HCT116 (cell line): Measurements from ENCODE around the gene ORAI2. TPM values are rescaled to one million over a fixed set of nuclear protein-coding genes. Genes with fewer than 3 reads are reported as not detected.

Experiments
- ATAC-seq: fragments of 200-7000 bp; cut with Tn5 transposase; 2 replicates; pipeline ENCODE4 v1.9.1; 2020; ENCODE audit warnings: mild to moderate bottlenecking, moderate library complexity
- BruUV-seq: library from RNA; stranded (reverse); fragments of 400-500 nt; replicated peaks from 2 replicates; lab custom pipeline; 2021; lab: Mats Ljungman, UMichigan
- CTCF ChIA-PET: fragments of 300-600 bp; sonication (Branson Sonifier 250); formaldehyde crosslinking; loops from one replicate; lab custom pipeline; 2021; ENCODE audit warnings: antibody characterized with exemption; lab: Charles Lee
- POLR2A ChIA-PET: fragments of 300-600, 350-600 bp; sonication (Branson Sonifier 250); formaldehyde crosslinking; loops from one replicate; lab custom pipeline; 2021; ENCODE audit warnings: antibody characterized with exemption; lab: Charles Lee
- RAD21 ChIA-PET, 2 experiments: fragments of 300-600 bp; sonication (Branson Sonifier 250); formaldehyde crosslinking; loops; one replicate each; lab custom pipeline; 2023; ENCODE audit warnings: low total read pairs in 2 of 2; ENCODE audit not compliant: uncharacterized antibody in 2 of 2, unreplicated experiment in 2 of 2, low non-redundant PET in 1 of 2; lab: Charles Lee
- DNase-seq: peaks from one replicate; pipeline ENCODE4 v3.0.0-alpha.2; 2010; ENCODE audit warnings: low read depth, low spot score
- H2AFZ ChIP-seq: fragments of 200-600 bp; shearing (Covaris generic), sonication (generic); 2 replicates; pipeline ENCODE4 v1.6.1; 2017; ENCODE audit warnings: low read depth, mixed run types, mixed read lengths, antibody characterized with exemption, low read length; ENCODE audit not compliant: poor library complexity, severe bottlenecking
- H3K27ac ChIP-seq: 2 replicates; pipeline ENCODE4 v1.5.1; 2012; ENCODE audit warnings: low read depth, low read length
- H3K27me3 ChIP-seq: fragments of 200-600 bp; sonication (generic); 2 replicates; pipeline ENCODE4 v1.6.1; 2016; ENCODE audit warnings: mixed run types, low read length, mixed read lengths; ENCODE audit not compliant: insufficient read depth
- H3K36me3 ChIP-seq, 2 experiments: fragments of 200-500 bp in 1 of 2; fragments of 200-600 bp in 1 of 2; sonication (Bioruptor generic) in 1 of 2; sonication (generic) in 1 of 2; 2 replicates each; pipeline versions ENCODE4 v1.5.1 to v1.6.1; 2014 to 2016; ENCODE audit warnings: low read length in 2 of 2, inconsistent platforms in 1 of 2, mixed read lengths in 1 of 2, mixed run types in 1 of 2; ENCODE audit not compliant: insufficient read depth in 2 of 2, control insufficient read depth in 1 of 2
- H3K4me1 ChIP-seq, 2 experiments: fragments of 200-600 bp in 1 of 2; sonication (generic) in 1 of 2; 2 replicates each; pipeline versions ENCODE4 v1.5.1 to v1.6.1; 2012 to 2017; ENCODE audit warnings: low read length in 2 of 2, inconsistent platforms in 1 of 2, mild to moderate bottlenecking in 1 of 2, mixed read lengths in 1 of 2, mixed run types in 1 of 2, moderate library complexity in 1 of 2; ENCODE audit not compliant: insufficient read depth in 2 of 2, control insufficient read depth in 1 of 2
- H3K4me2 ChIP-seq: fragments of 200-600 bp; sonication (generic); 2 replicates; pipeline ENCODE4 v1.6.1; 2017; ENCODE audit warnings: mixed run types, low read length, mixed read lengths
- H3K4me3 ChIP-seq, 2 experiments: fragments of 200-600 bp in 1 of 2; sonication (generic) in 1 of 2; replicated peaks in 1 of 2; 2 replicates each; pipeline ENCODE4 v1.5.1; 2011 to 2016; ENCODE audit warnings: low read length in 2 of 2, control low read depth in 1 of 2, low read depth in 1 of 2, mild to moderate bottlenecking in 1 of 2, mixed read lengths in 1 of 2, mixed run types in 1 of 2
- H3K79me2 ChIP-seq: fragments of 200-600 bp; sonication (generic); 2 replicates; pipeline ENCODE4 v1.6.1; 2017; ENCODE audit warnings: mild to moderate bottlenecking, mixed run types, low read length, moderate library complexity, mixed read lengths; ENCODE audit not compliant: insufficient read depth
- H3K9ac ChIP-seq: fragments of 200-600 bp; sonication (generic); 2 replicates; pipeline ENCODE4 v1.6.1; 2016; ENCODE audit warnings: low read length, mixed read lengths
- H3K9me2 ChIP-seq: fragments of 200-600 bp; sonication (generic), shearing (Covaris generic); 2 replicates; pipeline ENCODE4 v1.6.1; 2017; ENCODE audit warnings: mixed run types, mild to moderate bottlenecking, moderate library complexity; ENCODE audit not compliant: insufficient read depth
- H3K9me3 ChIP-seq, 2 experiments: fragments of 200-500 bp in 1 of 2; fragments of 200-600 bp in 1 of 2; sonication (Bioruptor generic) in 1 of 2; sonication (generic) in 1 of 2; 2 replicates each; pipeline ENCODE4 v1.6.1; 2014 to 2017; ENCODE audit warnings: low read length in 2 of 2, mixed read lengths in 2 of 2, inconsistent platforms in 1 of 2, low read depth in 1 of 2, mild to moderate bottlenecking in 1 of 2, mixed run types in 1 of 2, moderate library complexity in 1 of 2; ENCODE audit not compliant: control insufficient read depth in 1 of 2, insufficient read depth in 1 of 2
- H4K20me1 ChIP-seq: fragments of 200-600 bp; sonication (generic), shearing (Covaris generic); 2 replicates; pipeline ENCODE4 v1.6.1; 2017; ENCODE audit warnings: mixed run types, mild to moderate bottlenecking, moderate library complexity; ENCODE audit not compliant: insufficient read depth
- ATF3 ChIP-seq: IDR thresholded peaks from 2 replicates; pipeline ENCODE4 v1.6.1; 2012
- CBX3 ChIP-seq: IDR thresholded peaks from 2 replicates; pipeline ENCODE4 v1.6.1; 2012; ENCODE audit warnings: low read depth
- CEBPB ChIP-seq: IDR thresholded peaks from 2 replicates; pipeline ENCODE4 v1.6.1; 2012; ENCODE audit warnings: low read depth
- ELF1 ChIP-seq: IDR thresholded peaks from 2 replicates; pipeline ENCODE4 v1.6.1; 2012; ENCODE audit warnings: low read depth, borderline replicate concordance
- EZH2 ChIP-seq: fragments of 200-600 bp; sonication (generic); IDR thresholded peaks from 2 replicates; pipeline ENCODE4 v1.6.1; 2017; ENCODE audit warnings: antibody characterized with exemption, mixed run types
- EZH2phosphoT487 ChIP-seq: fragments of 200-600 bp; IDR thresholded peaks from 2 replicates; pipeline ENCODE4 v1.6.1; 2018; ENCODE audit warnings: antibody characterized with exemption, borderline replicate concordance
- FOSL1 ChIP-seq: IDR thresholded peaks from 2 replicates; pipeline ENCODE4 v1.6.1; 2012; ENCODE audit warnings: low read depth
- JUND ChIP-seq: IDR thresholded peaks from 2 replicates; pipeline ENCODE4 v1.6.1; 2012
- SIN3A ChIP-seq: IDR thresholded peaks from 2 replicates; pipeline ENCODE4 v1.6.1; 2012; ENCODE audit warnings: low read depth
- TCF7L2 ChIP-seq: IDR thresholded peaks from 2 replicates; pipeline ENCODE4 v1.7.0; 2011; ENCODE audit warnings: borderline replicate concordance, inconsistent platforms; ENCODE audit not compliant: insufficient read depth, insufficient read length; ENCODE audit errors: extremely low read depth
- ZFX ChIP-seq: fragments of 450-650 bp; IDR thresholded peaks from 2 replicates; pipeline ENCODE4 v1.6.1; 2017
- intact Hi-C: fragments of 100-400 bp; cut with micrococcal nuclease; formaldehyde crosslinking; loops from 2 replicates; pipeline ENCODE4 v1.10.0; 2022
- total RNA-seq: library from RNA; stranded (reverse); gene quantifications from one replicate; pipeline ENCODE4 v1.2.1, GENCODE V29; 2021; ENCODE audit not compliant: unreplicated experiment
- TF ChIP-seq, protein P1 (sequence below), 3 experiments: fragments of 200-600 bp in 1 of 3; sonication (generic) in 1 of 3; IDR thresholded peaks in 2 of 3; conservative IDR thresholded peaks in 1 of 3; 2 replicates each; pipeline ENCODE4 v1.5.1; 2012 to 2017; ENCODE audit warnings: low read depth in 2 of 3, low read length in 2 of 3, antibody characterized with exemption in 1 of 3, borderline replicate concordance in 1 of 3, control low read depth in 1 of 3, mild to moderate bottlenecking in 1 of 3, mixed read lengths in 1 of 3, mixed run types in 1 of 3, moderate library complexity in 1 of 3; ENCODE audit not compliant: insufficient read depth in 1 of 3

ORAI2 gene
- total RNA-seq, 1 experiment from 2014 or later = 13.2 TPM

- no peak overlapping the region for H3K4me3 ChIP-seq
- TF ChIP-seq JUND = no peak
- TF ChIP-seq FOSL1 = no peak
- TF ChIP-seq CBX3 = no peak
- TF ChIP-seq EZH2 = no peak
- TF ChIP-seq EZH2phosphoT487 = no peak
- TF ChIP-seq, protein P1, sequence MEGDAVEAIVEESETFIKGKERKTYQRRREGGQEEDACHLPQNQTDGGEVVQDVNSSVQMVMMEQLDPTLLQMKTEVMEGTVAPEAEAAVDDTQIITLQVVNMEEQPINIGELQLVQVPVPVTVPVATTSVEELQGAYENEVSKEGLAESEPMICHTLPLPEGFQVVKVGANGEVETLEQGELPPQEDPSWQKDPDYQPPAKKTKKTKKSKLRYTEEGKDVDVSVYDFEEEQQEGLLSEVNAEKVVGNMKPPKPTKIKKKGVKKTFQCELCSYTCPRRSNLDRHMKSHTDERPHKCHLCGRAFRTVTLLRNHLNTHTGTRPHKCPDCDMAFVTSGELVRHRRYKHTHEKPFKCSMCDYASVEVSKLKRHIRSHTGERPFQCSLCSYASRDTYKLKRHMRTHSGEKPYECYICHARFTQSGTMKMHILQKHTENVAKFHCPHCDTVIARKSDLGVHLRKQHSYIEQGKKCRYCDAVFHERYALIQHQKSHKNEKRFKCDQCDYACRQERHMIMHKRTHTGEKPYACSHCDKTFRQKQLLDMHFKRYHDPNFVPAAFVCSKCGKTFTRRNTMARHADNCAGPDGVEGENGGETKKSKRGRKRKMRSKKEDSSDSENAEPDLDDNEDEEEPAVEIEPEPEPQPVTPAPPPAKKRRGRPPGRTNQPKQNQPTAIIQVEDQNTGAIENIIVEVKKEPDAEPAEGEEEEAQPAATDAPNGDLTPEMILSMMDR (IDR thresholded peaks at IDR 0.05 in 2 of 3, conservative IDR thresholded peaks at IDR 0.05 in 1 of 3; ENCODE audit: borderline replicate concordance in 1 of 3, insufficient read depth in 1 of 3, low read depth in 2 of 3, low read length in 2 of 3) = no peak
- no peak for TF ChIP-seq ELF1
- TF ChIP-seq SIN3A = no peak
- no peak for TF ChIP-seq ZFX
- no peak for TF ChIP-seq TCF7L2
- no peak for TF ChIP-seq CEBPB
- no peak for TF ChIP-seq ATF3
- TF ChIP-seq, all 23 proteins: peak for 0
- POLR2A ChIA-PET = no interaction called here
- CTCF ChIA-PET = no interaction called here
- peaks cover 4% of the 10 kb centered on the region; the same call in 1 of the 2 replicates for H3K79me2 ChIP-seq
- no peaks in the 10 kb centered on the region for H3K9me3 ChIP-seq
- RAD21 ChIA-PET = no interaction called here
- H3K9me2 ChIP-seq = no peaks in the 10 kb centered on the region
- no peak overlapping the region for H3K4me2 ChIP-seq
- H2AFZ ChIP-seq = no peak overlapping the region
- H3K9ac ChIP-seq = no peak overlapping the region
- H3K36me3 ChIP-seq = peaks cover 4 to 20% of the 10 kb centered on the region in 2 experiments; a peak in 3 of 4 replicates
- intact Hi-C loops = loop anchor here (1.0 kb wide), 2 partner anchors 111 to 848 kb away; no protein-coding TSS in a partner anchor
- DNase-seq (no peak), ATAC-seq (no peak)
- H4K20me1 ChIP-seq = no peaks in the 10 kb centered on the region
- BruUV-seq = no TSS peak
- H3K27me3 ChIP-seq = no peaks in the 10 kb centered on the region
- peaks cover 14% of the 10 kb centered on the region in 2 experiments for H3K4me1 ChIP-seq
- no peak overlapping the region for H3K27ac ChIP-seq
Observed at GRCh38 chr7:102389810-102390209, 43.6 kb upstream of the ORAI2 start.
